Astrocyte (in vitro differentiated cells and primary cell): ENCODE results near the gene SAE1.

ENCODE experiments used
- CTCF ChIP-seq: IDR thresholded peaks from 2 replicates; pipeline ENCODE4 v1.5.1; 2011; ENCODE audit warnings: low read depth, mild to moderate bottlenecking, inconsistent platforms, low read length, moderate library complexity; ENCODE audit not compliant: insufficient read depth
- EZH2 ChIP-seq: IDR thresholded peaks from 2 replicates; pipeline ENCODE4 v1.6.1; 2012; ENCODE audit warnings: mild to moderate bottlenecking, low read length, inconsistent platforms; ENCODE audit not compliant: insufficient read depth

DNA sequence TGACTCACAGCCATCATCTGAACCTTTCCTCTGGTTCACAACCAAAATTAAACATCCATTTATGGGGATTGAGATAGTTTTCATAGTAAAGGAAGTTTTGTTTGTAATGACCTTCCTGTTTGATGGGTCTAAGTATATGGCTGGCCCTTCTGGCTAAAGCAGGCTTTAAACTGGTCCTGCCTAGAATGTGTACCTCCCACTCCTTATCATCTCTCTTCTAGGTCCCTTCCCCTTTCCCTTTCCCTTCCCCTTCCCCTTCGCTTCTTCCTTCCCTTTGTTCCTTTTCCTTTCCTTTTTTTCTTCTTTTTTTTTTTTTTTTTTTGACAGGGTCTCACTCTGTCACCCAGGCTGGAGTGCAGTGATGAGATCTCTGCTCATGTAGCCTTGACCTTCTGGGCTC is 64.8 kb downstream of the SAE1 start:
- TF ChIP-seq CTCF (no peak), EZH2 (no peak)
